ENCODE results near the gene ICAM3. TPM values are rescaled to one million over a fixed set of nuclear protein-coding genes. Genes with fewer than 3 reads are reported as not detected.
"Not testable (repeated sequence)": the region's sequence is repeated elsewhere in the genome, so short reads cannot be mapped to it uniquely, and the experiment has no call there.

The ICAM3 gene
- total and polyA plus RNA-seq, 8 donors, result 5.2 to 13.8 (median 6.4) TPM

- no peaks in the 10 kb centered on the region for H3K9me3 ChIP-seq
- no peak for ATAC-seq
- no peaks in the 10 kb centered on the region for H3K4me1 ChIP-seq
- H3K27ac ChIP-seq, result no peak overlapping the region
- no peak for TF ChIP-seq CTCF (IDR thresholded peaks at IDR 0.05)
- 69 to 77% methylated on average over 6 of the region's 6 CpGs for WGBS, 2 donors
- intact Hi-C loops (cut with DNase I), result no loop called here
- no peak for FAIRE-seq
- H3K27me3 ChIP-seq, result no peaks in the 10 kb centered on the region
- no peak for DNase-seq
- H3K4me3 ChIP-seq, result no peak overlapping the region
- H3K36me3 ChIP-seq, result no peaks in the 10 kb centered on the region
Observed at GRCh38 chr19:10338940-10339339, 484 bp downstream of the ICAM3 start.

GRCh38 chr19:10336725-10337124 lies 2.7 kb downstream of the ICAM3 start:
- intact Hi-C loops (cut with DNase I); DNase-seq; FAIRE-seq; H3K36me3 ChIP-seq; H3K4me1 ChIP-seq; H3K9me3 ChIP-seq; H3K27me3 ChIP-seq; H3K4me3 ChIP-seq; H3K27ac ChIP-seq; ATAC-seq: not testable (repeated sequence)
- WGBS, 2 donors, result 90 to 98% methylated on average over 9 of the region's 9 CpGs

DNA sequence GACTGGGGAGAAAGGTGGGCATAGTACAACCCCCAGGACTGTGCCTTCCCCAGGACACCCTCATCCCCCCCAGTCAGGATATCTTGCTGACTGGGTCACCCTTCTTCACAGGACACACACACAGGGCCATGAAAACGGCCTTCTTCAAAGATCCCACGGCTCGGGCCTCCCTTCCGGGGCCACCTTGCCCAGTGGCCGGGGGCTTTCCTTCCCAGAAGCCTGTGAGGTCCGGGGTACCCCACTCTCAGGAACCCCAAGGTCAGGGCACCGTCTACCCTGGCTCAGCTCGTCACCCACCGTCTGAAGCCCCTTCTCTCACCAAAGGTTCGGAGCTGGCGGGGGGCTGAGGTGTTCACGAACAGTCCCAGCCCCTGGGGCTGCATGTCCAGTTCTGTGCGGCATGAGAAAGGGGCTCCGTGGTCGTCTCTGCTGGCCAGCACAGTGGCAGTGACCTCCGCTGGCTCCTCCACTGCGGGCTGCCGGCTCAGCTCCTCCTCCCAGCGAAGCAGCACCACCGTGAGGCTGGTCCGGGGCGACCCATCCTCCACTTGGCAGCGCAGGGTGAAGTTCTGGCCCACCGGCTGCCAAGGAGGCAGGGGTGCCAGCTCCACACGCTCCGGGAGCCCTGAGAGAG lies 4.0 kb downstream of the ICAM3 start:
- Histone ChIP-seq H3K4me3 (peak overlapping the region in 1 of 4 donors; percentile 92), H3K27ac (peak overlapping the region in 1 of 4 donors; percentile 67), H3K9me3 (no peaks in the 10 kb centered on the region), H3K36me3 (no peaks in the 10 kb centered on the region), H3K27me3 (no peaks in the 10 kb centered on the region), H3K4me1 (peaks cover 6 to 9% (median 8%) of the 10 kb centered on the region in 3 donors)
- ATAC-seq (no peak), DNase-seq (peak in 1 of 6 donors; percentile 76), FAIRE-seq (no peak)
- WGBS, 2 donors, result 50 to 51% methylated on average over 25 to 26 of the region's 26 CpGs
- intact Hi-C loops (cut with DNase I), result no loop called here
- no peak for TF ChIP-seq CTCF (IDR thresholded peaks at IDR 0.05)

DNA sequence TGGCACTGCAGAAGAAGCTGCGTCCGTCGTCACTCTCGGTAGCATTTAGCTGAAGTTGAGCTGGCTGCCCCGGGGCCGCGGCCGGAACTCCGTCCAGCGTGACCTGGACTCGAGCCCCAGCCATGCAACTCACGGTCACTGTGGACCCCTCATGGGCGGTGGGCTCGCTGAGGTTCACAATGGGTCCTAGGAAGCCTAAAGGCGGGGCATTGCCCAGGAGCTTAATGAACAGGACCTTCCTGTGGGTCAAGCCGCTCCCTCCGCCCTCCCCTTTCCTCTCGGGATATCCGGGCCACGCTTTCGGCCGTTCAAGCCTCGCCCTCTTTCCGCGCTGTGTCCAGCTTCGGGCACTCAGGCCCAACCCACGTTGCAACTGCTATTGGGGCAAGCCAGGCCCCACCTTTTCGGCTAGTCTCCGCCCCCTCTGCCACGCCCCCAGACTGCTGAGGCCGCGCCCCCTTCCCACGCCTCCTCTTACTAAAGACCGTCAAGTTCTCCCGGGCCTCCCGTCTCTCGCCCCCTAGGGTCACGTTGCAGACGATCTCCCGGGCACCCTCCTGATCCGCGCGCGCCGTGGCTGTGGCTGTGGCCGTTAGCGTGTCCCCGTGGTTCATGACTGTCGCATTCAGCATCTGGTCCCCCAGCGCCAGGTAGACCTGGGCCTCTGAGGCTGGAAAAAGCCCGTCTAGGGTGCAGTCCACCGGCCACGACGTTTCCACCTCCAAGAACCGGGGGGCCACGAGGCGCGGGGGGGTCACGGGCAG lies 4.7 kb downstream of the ICAM3 start:
- no peak for TF ChIP-seq CTCF (IDR thresholded peaks at IDR 0.05)
- Histone ChIP-seq H3K9me3 (no peaks in the 10 kb centered on the region), H3K27me3 (no peaks in the 10 kb centered on the region), H3K4me3 (peak overlapping the region; percentile 44 to 92 (median 58)), H3K36me3 (peaks cover 0 to 4% (median under 1%) of the 10 kb centered on the region in 3 donors), H3K27ac (peak overlapping the region; percentile 57 to 82 (median 72)), H3K4me1 (peaks cover 6 to 9% (median 8%) of the 10 kb centered on the region in 3 donors)
- FAIRE-seq (no peak), DNase-seq (peak; percentile 95 to 99 (median 98)), ATAC-seq (peak; percentile 82 to 87 (median 84))
- 7 to 8% methylated on average over 56 to 59 of the region's 59 CpGs for WGBS, 2 donors
- intact Hi-C loops (cut with DNase I), result no loop called here

- Histone ChIP-seq H3K36me3 (peaks cover 0 to 6% (median 4%) of the 10 kb centered on the region in 3 donors), H3K4me1 (peaks cover 6 to 9% (median 8%) of the 10 kb centered on the region in 3 donors), H3K27ac (peak overlapping the region; percentile 57 to 83 (median 79)), H3K9me3 (no peaks in the 10 kb centered on the region), H3K4me3 (peak overlapping the region; percentile 48 to 94 (median 80)), H3K27me3 (no peaks in the 10 kb centered on the region)
- FAIRE-seq, result no peak
- TF ChIP-seq CTCF (IDR thresholded peaks at IDR 0.05), result no peak
- ATAC-seq, result peak; percentile 1 to 14 (median 9)
- intact Hi-C loops (cut with DNase I), result no loop called here
- peak in 2 of 6 donors; percentile 26 to 40 for DNase-seq
- 5 to 6% methylated on average over 44 of the region's 44 CpGs for WGBS, 2 donors
Observed at GRCh38 chr19:10333758-10334587, 5.5 kb downstream of the ICAM3 start.
